GM12892 (cell line): ENCODE measurements around the gene CCDC137.

Experiments used
- POLR2A ChIP-seq: IDR thresholded peaks from 2 replicates; pipeline ENCODE4 v1.6.1; 2011; ENCODE audit warnings: low read depth, low read length, control low read depth
- POLR2AphosphoS5 ChIP-seq: IDR thresholded peaks from 2 replicates; pipeline ENCODE4 v1.6.1; 2011; ENCODE audit warnings: low read depth, low read length, control low read depth
- TAF1 ChIP-seq: IDR thresholded peaks from 2 replicates; pipeline ENCODE4 v1.6.1; 2011; ENCODE audit warnings: low read depth, mild to moderate bottlenecking, control low read depth, low read length, borderline replicate concordance

DNA sequence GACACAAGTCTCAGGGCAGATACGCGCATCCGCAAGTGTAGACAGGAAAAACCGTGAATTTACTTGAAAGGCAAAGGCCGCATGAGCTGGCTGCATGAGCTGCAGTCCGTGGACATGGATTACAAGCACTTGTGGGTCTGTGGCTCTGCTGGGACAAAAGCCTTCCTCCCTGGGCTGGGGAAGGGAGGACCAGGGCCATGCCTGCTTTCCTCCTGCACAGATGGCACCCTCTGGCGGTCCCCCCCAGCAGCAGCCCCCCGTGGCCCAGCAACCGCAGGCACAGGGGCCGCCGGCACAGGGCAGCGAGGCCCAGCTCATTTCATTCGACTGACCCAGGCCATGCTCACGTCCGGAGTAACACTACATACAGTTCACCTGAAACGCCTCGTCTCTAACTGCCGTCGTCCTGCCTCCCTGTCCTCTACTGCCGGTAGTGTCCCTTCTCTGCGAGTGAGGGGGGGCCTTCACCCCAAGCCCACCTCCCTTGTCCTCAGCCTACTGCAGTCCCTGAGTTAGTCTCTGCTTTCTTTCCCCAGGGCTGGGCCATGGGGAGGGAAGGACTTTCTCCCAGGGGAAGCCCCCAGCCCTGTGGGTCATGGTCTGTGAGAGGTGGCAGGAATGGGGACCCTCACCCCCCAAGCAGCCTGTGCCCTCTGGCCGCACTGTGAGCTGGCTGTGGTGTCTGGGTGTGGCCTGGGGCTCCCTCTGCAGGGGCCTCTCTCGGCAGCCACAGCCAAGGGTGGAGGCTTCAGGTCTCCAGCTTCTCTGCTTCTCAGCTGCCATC, 34.9 kb downstream of the CCDC137 start:
- TF ChIP-seq POLR2A (0 out of 2 replicates have a peak, but pooled peaks have one; percentile 11), POLR2AphosphoS5 (no peak; the same call in 1 of the 2 replicates), TAF1 (no peak)
